HPDE6-E6E7 (cell line): Measurements from ENCODE around the gene DHX35.
"Not testable (repeated sequence)": the region's sequence is repeated elsewhere in the genome, so short reads cannot be mapped to it uniquely, and the experiment has no call there.

Source experiments
- DNase-seq: peaks from one replicate; pipeline ENCODE4 v3.0.0; 2011; ENCODE audit warnings: missing footprints; ENCODE audit errors: extremely low spot score

The DHX35 gene

GRCh38 chr20:38941726-38942389 lies 20.3 kb upstream of the DHX35 start:
- no peak for DNase-seq

- no peak for DNase-seq
These were observed 17.1 kb upstream of the DHX35 start for GRCh38 chr20:38945012-38945411.

GRCh38 chr20:38946836-38947235 lies 15.3 kb upstream of the DHX35 start:
- DNase-seq: no peak

GRCh38 chr20:38947931-38948362 lies 14.2 kb upstream of the DHX35 start:
- no peak for DNase-seq

GRCh38 chr20:38950254-38950653 lies 11.9 kb upstream of the DHX35 start:
- no peak for DNase-seq

- DNase-seq: no peak
These were observed 10.5 kb upstream of the DHX35 start for GRCh38 chr20:38951611-38952010.

GRCh38 chr20:38952153-38952552 lies 10.0 kb upstream of the DHX35 start:
- no peak for DNase-seq

DNA sequence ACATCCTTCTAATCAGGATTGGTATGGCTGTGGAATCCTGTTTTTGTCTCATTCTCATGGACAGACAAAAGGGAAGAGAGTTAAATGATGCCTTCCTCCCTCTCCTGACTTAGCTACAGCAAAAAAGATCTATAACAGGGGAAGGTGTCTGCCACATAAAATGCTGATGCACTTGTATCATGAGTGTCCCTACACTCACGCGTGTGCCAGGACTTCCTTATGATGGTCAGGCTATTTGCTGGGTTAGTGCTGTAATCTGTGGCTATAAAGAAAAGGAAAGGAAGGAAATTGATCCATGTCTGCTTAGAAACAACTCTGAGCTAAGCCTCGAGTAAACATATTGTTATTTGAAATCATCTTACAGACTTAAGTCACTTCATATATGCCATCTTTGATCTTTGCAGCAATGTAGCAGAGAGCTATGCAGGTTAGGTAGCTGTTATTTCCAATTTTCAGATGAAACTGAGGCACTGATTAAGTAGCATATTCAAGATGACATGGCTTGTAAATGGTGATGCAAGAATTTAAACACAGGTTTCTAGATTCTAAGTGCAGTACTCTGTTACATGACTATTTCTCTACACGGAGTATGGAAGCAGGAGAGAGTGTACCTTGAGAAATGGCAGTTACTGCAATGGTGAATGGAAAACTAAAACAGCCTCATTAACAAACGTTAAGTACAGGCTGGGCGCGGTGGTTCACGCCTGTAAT lies 8.4 kb upstream of the DHX35 start:
- DNase-seq: no peak

GRCh38 chr20:38957235-38957876 lies 4.8 kb upstream of the DHX35 start:
- no peak for DNase-seq

DNA sequence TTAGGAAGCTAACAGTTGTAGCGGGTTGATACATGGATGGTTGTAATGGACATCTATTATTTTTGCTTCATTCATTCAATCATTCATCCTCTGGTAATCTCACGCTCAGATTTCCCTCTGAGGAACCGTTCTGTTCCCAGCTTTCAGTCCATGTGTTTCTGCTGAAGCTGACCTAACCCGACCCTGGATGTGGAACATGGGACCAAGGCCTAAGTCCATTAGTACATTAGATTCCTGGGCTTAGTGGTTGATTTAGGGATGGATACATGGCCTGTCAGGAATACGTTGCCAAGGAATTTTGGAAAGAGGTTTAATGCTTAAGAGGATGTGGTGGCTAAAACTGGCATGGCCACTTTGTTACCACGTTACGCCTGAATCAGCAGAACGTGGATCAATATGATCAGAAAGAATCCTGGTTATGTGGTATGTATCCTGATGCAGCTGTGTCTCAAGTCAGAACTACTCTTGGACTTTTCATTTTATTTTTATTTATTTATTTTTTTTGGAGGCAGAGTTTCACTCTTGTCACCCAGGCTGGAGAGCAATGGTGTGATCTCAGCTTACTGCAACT lies 4.1 kb upstream of the DHX35 start:
- no peak for DNase-seq

DNA sequence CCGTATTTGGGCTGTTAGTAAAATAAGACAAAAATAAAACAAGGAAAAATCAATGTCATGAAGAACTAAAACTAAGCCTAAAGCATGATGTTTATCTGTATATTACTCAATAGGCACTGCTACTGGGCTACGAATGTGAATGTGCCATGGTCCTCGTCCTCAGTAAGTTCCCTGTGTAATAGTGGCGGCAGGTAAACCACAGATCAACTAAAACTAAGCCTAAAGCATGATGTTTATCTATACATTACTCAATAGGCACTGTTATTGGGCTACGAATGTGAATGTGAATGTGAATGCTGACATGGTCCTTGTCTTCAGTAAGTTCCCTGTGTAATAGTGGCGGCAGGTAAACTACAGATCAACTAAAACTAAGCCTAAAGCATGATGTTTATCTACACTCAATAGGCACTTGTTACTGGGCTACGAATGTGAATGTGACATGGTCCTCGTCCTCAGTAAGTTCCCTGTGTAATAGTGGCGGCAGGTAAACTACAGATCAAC lies 1.9 kb upstream of the DHX35 start:
- DNase-seq: not testable (repeated sequence)

DNA sequence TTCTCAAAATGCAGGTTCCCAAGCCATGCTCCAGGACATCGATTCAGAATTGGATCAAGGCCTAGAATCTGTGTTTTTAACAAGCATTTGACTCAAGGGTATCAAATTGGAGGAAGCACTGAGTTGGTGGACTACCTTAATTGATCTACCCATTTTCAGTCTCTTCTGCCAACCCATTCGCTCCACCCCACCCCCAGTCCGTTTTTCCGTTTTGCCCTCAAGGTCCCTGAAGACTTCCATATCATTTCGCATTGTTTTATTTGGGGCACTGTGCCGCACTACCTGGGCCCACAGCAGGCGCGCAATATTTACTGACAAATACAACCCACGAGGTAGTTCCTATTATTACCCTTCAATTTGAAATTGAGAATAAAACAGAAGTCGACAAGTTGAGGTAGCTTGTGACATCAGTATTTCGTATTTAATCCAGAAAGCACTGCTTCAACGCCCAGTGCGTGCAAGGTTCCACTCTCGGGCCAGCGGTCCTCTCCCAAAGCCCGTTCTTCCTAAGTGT lies 557 bp upstream of the DHX35 start:
- DNase-seq: no peak

DNA sequence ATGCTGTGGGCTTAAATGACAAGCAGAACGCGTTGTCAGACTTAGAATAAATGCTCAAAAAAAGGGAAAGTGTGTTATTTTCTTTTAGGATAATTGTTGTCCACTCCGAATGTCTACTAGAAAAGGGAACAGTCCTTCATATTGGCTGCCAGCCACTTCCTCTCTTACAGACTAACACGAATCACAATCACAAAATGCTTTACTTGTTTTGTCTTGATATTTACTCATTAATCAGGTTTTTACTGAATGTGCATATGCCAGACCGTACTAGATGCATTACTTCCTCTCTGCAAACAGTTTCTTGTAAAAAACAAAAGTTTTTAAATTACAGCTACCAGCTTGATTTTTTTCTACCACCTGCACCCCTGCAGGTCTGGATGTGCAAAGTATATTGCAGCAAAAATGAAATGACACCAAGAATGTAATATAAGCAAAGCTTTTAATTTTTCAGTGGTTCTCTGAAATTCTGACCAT lies 821 bp downstream of the DHX35 start:
- no peak for DNase-seq

DNA sequence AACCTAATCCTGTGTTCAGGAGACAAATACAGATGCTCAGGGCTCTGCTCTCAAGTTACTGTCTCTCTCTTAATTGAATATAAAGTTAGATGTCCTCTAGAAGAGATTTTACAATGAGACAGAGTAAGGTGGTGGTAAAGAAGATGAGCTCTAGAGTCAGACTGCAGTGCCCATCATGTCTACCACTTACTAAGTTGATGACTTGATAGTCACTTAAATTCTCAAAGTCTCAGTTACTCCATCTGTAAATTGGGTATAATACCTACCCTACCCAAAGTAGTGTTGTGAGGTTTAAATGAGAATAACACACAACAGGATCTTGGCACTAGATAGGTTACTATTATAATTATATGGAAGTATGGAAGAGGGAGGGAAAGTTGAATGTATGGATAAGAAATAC lies 1.6 kb downstream of the DHX35 start:
- no peak for DNase-seq

DNA sequence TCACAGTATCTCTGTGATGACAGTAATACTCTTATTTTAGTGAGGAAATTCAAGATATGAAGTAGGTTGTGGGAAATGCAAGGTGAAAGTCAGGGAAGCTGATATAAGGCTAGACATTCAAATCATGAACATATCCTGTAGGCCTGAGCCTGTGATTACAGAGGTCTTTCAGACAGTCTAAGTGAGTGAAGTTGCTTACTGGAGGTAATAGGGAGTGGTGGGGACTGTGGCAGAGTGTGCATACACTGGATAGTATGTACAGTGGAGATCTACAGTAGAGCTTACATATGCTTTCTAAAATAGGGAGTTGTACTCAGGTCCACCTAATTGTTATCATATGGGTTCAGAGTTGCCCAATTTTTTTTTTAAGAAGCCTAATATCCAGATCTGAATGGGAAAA lies 3.1 kb downstream of the DHX35 start:
- no peak for DNase-seq

DNA sequence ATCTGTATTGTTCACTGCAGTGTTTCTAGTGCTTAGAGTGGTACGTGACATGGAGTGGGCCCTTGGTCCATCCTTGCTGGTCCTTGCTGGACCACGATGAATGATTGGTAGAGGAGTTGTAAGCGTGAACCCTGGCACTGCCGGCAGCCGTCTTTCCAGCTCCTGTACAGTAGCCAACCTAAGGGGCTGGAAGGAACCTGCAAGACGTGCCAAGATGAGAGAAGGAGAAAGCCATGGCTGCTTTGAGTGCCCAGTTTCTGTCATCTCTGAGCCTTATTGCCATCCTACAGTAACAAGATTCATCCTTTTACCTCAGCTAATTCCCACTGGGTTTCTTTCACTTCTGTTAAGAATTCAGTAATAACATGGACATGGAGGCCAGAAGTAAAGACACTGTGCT lies 5.9 kb downstream of the DHX35 start:
- DNase-seq: no peak

- no peak for DNase-seq
These were observed 7.6 kb downstream of the DHX35 start for GRCh38 chr20:38969708-38970107.

GRCh38 chr20:38970302-38970701 lies 8.2 kb downstream of the DHX35 start:
- DNase-seq: peak; percentile 79

GRCh38 chr20:38973107-38973506 lies 11.0 kb downstream of the DHX35 start:
- no peak for DNase-seq

GRCh38 chr20:38973645-38974044 lies 11.5 kb downstream of the DHX35 start:
- DNase-seq: no peak

- DNase-seq: no peak
These were observed 13.5 kb downstream of the DHX35 start for GRCh38 chr20:38975539-38976120.

DNA sequence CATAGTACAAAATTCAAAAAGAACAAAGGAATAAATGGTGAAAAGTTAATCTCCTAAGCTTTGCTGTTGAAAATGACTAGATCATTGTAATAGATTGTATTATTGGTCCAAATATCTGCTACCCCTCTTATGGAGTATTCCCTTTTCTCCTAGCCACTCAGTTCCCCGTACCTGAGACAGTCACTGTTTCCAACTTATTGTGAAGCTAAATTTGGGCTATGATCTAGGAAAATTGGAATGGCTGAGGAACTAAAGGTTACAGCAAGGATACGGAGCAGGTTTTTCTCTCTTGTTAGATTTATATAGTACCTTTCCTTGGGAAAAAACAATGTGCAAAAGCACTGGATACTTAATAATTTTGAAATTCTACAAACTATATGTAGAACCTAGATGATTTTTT lies 17.3 kb downstream of the DHX35 start:
- DNase-seq: no peak
